MCF 10A (cell line): ENCODE results near the gene MARCOL. TPM values are rescaled to one million over a fixed set of nuclear protein-coding genes. Genes with fewer than 3 reads are reported as not detected.

ENCODE experiments used
- BruUV-seq: library from RNA; stranded (reverse); fragments of 400-500 nt; replicated peaks from 2 replicates; lab custom pipeline; 2021; lab: Mats Ljungman, UMichigan
- CTCF ChIA-PET: fragments of 300-600 bp; sonication (Branson Sonifier 250); formaldehyde crosslinking; extraction: SDS; loops from one replicate; lab custom pipeline; 2021; ENCODE audit warnings: antibody characterized with exemption, inconsistent platforms; lab: Yijun Ruan, JAX
- POLR2A ChIA-PET: fragments of 300-600, 350-650 bp; sonication (Branson Sonifier 250); formaldehyde crosslinking; extraction: SDS; loops from one replicate; lab custom pipeline; 2020; ENCODE audit warnings: antibody characterized with exemption, inconsistent platforms; lab: Yijun Ruan, JAX
- DNase-seq: peaks from one replicate; pipeline ENCODE4 v3.0.0-alpha.2; 2018; ENCODE audit not compliant: unreplicated experiment
- H3K27ac Mint-ChIP-seq: one replicate; pipeline ENCODE4 v1.8.0; 2022; ENCODE audit warnings: mild to moderate bottlenecking, low read depth, mixed read lengths; ENCODE audit not compliant: unreplicated experiment
- H3K27me3 Mint-ChIP-seq: one replicate; pipeline ENCODE4 v1.8.0; 2022; ENCODE audit warnings: mixed read lengths; ENCODE audit not compliant: insufficient read depth, unreplicated experiment
- H3K36me3 Mint-ChIP-seq: one replicate; pipeline ENCODE4 v1.8.0; 2022; ENCODE audit warnings: mild to moderate bottlenecking, moderate library complexity, mixed read lengths; ENCODE audit not compliant: insufficient read depth, unreplicated experiment
- H3K4me1 Mint-ChIP-seq: one replicate; pipeline ENCODE4 v1.8.0; 2022; ENCODE audit warnings: mixed read lengths; ENCODE audit not compliant: insufficient read depth, unreplicated experiment
- H3K4me3 Mint-ChIP-seq: one replicate; pipeline ENCODE4 v1.8.0; 2022; ENCODE audit warnings: mild to moderate bottlenecking, moderate library complexity, mixed read lengths; ENCODE audit not compliant: unreplicated experiment
- H3K9me3 Mint-ChIP-seq: one replicate; pipeline ENCODE4 v1.8.0; 2022; ENCODE audit warnings: mixed read lengths; ENCODE audit not compliant: unreplicated experiment
- CTCF ChIP-seq: fragments of 200-600 bp; IDR thresholded peaks from one replicate; pipeline ENCODE4 v1.8.0; 2022; ENCODE audit warnings: antibody characterized with exemption, mild to moderate bottlenecking; ENCODE audit not compliant: unreplicated experiment
- intact Hi-C: fragments of 100-400 bp; cut with micrococcal nuclease; formaldehyde crosslinking; loops from 2 replicates; pipeline ENCODE4 v1.14.1; 2022
- total RNA-seq: library from RNA; stranded (reverse); gene quantifications from 2 replicates; pipeline ENCODE4 v1.2.3, GENCODE V29; 2022

MARCOL gene
- total RNA-seq, 1 experiment from 2014 or later = not detected

DNA sequence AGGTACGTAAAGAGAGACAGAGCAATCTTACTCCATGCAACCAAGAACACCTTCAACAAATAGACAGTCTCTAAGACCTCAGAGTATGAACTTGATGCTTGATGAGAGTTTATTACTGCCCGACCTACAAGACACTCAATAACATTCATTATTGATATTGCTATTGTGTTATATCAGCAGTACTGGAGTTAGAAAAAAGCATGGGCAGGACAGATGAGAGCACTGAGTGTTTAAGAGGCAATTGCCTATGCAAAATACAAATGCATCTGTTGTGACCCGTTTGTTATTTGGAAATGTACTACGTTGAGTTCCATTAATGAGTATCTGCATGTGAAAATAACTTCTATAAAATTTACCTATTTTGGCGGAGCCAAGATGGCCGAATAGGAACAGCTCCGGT, 8.1 kb upstream of the MARCOL start:
- CTCF ChIA-PET = interaction anchor here (0.6 kb wide), 1 partner anchor 241 kb away, joined by 3 read pairs; no protein-coding TSS in a partner anchor
- Mint-ChIP-seq H3K27me3 (no peaks in the 10 kb centered on the region), H3K4me3 (no peak overlapping the region), H3K4me1 (no peaks in the 10 kb centered on the region), H3K9me3 (no peaks in the 10 kb centered on the region), H3K27ac (no peak overlapping the region), H3K36me3 (no peaks in the 10 kb centered on the region)
- no TSS peak for BruUV-seq
- no peak for DNase-seq
- no peak for TF ChIP-seq CTCF
- POLR2A ChIA-PET = no interaction called here
- intact Hi-C loops = no loop called here

DNA sequence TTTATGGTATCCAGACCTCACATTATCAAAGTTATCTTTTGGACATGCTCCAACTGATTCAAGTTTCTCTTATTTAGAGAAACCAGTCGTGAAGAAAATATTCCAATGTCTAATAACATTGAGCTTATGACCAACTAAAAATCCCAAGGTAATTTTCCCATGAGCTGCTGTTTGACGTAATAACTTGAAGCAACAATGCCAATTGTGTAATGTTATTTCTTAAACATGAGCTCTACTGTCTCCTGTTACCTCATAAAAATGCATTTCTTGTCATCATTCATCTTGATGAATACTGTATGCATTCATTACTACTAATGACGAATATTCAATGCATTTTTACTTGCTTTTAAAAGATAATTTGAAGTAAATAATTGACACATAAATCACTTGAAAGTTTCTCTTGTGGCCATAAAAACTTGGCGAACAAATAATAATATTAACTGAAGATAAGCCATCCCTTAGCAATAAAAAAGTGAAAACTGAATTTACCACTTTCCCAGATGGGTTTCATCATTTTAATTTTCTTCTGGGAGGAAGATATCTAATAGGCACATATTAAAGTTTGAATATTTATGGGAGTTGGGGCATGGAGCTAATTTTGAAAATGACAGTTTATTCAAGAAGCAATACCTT, 424 bp upstream of the MARCOL start:
- no peak for DNase-seq
- intact Hi-C loops = no loop called here
- H3K4me3 Mint-ChIP-seq = no peak overlapping the region
- BruUV-seq = no TSS peak
- no peaks in the 10 kb centered on the region for H3K4me1 Mint-ChIP-seq
- no peak for TF ChIP-seq CTCF
- POLR2A ChIA-PET = interaction anchor here (0.9 kb wide), 1 partner anchor 51 kb away, joined by 3 read pairs; no protein-coding TSS in a partner anchor
- H3K9me3 Mint-ChIP-seq = no peaks in the 10 kb centered on the region
- H3K27ac Mint-ChIP-seq = no peak overlapping the region
- CTCF ChIA-PET = interaction anchor here (0.6 to 2.5 kb wide), 4 partner anchors 10 to 137 kb away, joined by 3 to 12 read pairs (median 4); no protein-coding TSS in a partner anchor
- H3K36me3 Mint-ChIP-seq = no peaks in the 10 kb centered on the region
- no peaks in the 10 kb centered on the region for H3K27me3 Mint-ChIP-seq

GRCh38 chr5:148248894-148249293, 10.6 kb downstream of the MARCOL start:
- H3K9me3 Mint-ChIP-seq = no peaks in the 10 kb centered on the region
- TF ChIP-seq CTCF = no peak
- peaks cover 5% of the 10 kb centered on the region for H3K36me3 Mint-ChIP-seq
- H3K27me3 Mint-ChIP-seq = no peaks in the 10 kb centered on the region
- ChIA-PET CTCF (interaction anchor here (1.2 kb wide), 1 partner anchor 126 kb away, joined by 6 read pairs; no protein-coding TSS in a partner anchor), POLR2A (no interaction called here)
- intact Hi-C loops = no loop called here
- H3K27ac Mint-ChIP-seq = no peak overlapping the region
- no peak for DNase-seq
- no peak overlapping the region for H3K4me3 Mint-ChIP-seq
- no TSS peak for BruUV-seq
- H3K4me1 Mint-ChIP-seq = peaks cover 11% of the 10 kb centered on the region

DNA sequence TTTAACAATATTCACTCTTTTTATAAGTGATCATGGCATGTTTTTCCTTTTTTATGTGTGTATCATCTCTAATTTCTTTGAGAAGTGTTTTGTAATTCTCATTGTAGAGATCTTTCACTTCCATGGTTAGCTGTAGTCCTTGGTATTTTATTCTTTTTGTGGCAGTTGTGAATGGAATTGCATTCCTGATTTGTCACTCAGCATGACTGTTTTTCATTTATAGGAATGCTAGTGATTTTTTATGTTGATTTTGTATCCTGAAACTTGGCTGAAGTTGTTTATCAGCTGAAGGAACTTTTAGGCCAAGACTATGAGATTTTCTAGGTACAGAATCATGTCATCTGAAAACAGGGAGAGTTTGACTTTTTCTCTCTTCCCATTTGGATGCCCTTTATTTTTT, 17.1 kb downstream of the MARCOL start:
- POLR2A ChIA-PET = interaction anchor here (0.8 kb wide), 1 partner anchor 12 kb away, joined by 6 read pairs; no protein-coding TSS in a partner anchor
- no peaks in the 10 kb centered on the region for H3K4me1 Mint-ChIP-seq
- no peak for DNase-seq

More for the DNA sequence above, 17.1 kb downstream of the MARCOL start:
- no TSS peak for BruUV-seq
- H3K36me3 Mint-ChIP-seq = no peaks in the 10 kb centered on the region
- TF ChIP-seq CTCF = no peak
- H3K27ac Mint-ChIP-seq = no peak overlapping the region
- intact Hi-C loops = no loop called here
- CTCF ChIA-PET = interaction anchor here (0.8 to 1.4 kb wide), 3 partner anchors 10 to 76 kb away, joined by 3 to 4 read pairs (median 4); partner anchors contain the start of gene SPINK13
- no peak overlapping the region for H3K4me3 Mint-ChIP-seq
- peaks cover 23% of the 10 kb centered on the region for H3K9me3 Mint-ChIP-seq
- H3K27me3 Mint-ChIP-seq = no peaks in the 10 kb centered on the region
